ENCODE measurements around the gene GSTK1. TPM values are rescaled to one million over a fixed set of nuclear protein-coding genes. Genes with fewer than 3 reads are reported as not detected.
A peak's percentile ranks its signal among the peaks of the same experiment; 100 is the strongest.

Gene GSTK1
- total and polyA plus RNA-seq, 8 donors = 71.8 to 305 (median 152) TPM

DNA sequence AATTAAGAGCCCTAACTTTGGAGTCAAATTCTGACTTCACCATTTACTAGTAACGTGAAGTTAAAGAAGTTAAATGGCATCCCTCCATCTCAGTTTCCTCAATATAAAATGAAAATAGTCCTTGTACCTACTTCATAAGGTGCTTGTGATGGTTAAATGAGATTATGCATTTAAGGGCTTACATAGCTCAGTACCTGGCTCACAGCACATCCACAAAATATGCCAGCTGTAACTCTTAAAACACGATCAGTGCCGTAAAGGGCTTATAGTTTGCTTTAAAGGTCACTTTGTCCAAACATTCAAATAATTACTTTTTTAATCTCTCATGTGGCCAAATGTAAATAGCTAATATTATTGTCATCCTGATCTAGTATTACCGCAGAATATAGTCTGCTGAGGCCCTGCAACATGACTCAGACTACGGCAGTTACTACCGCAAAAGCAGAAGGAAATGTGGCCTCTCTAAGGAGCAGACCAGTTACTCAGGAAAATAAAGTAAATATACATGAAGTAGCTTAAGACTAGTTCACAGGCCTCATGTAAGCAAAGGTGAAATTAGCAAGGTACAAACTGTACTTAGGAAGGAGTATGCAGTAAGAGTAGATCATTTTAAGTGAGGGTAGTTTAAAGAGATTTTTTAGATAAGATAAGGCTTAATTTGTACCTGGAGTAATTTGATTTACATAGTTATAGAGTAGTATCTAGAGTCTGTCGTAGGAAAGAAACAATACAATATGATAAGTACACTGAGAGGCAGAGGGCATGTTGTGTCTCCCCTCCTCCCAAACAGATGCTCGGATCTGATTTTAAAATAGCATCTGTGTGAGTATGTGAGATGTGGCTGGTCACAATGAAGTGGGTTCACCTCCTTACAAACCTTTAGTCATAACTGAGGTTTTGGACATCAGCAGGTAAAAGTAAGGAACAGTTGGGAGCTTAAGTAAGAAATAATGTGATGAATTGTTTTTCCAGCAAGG lies 38.0 kb downstream of the GSTK1 start:
- TF ChIP-seq POLR2A (IDR thresholded peaks at IDR 0.05) = no peak
- TF ChIP-seq POLR2AphosphoS5 (IDR thresholded peaks at IDR 0.05) = peak in 2 of 3 donors; percentile 51 to 81
- no peak overlapping the region for H3K4me3 ChIP-seq
- 23 to 44% (median 38%) methylated on average over 8 of the region's 8 CpGs for WGBS, 5 donors
- peaks cover 38 to 99% (median 96%) of the 10 kb centered on the region in 4 donors for H3K36me3 ChIP-seq
- no peaks in the 10 kb centered on the region for H3K9me3 ChIP-seq
- intact Hi-C loops (cut with DNase I; ENCODE audit: low total_unique reads) = no loop called here
- peak in 1 of 2 donors; percentile 80 for DNase-seq
- peak overlapping the region; percentile 46 to 74 (median 63) for H3K27ac ChIP-seq
- H3K4me1 ChIP-seq = peaks cover 12 to 52% (median 25%) of the 10 kb centered on the region in 4 donors
- H3K27me3 ChIP-seq = no peaks in the 10 kb centered on the region

DNA sequence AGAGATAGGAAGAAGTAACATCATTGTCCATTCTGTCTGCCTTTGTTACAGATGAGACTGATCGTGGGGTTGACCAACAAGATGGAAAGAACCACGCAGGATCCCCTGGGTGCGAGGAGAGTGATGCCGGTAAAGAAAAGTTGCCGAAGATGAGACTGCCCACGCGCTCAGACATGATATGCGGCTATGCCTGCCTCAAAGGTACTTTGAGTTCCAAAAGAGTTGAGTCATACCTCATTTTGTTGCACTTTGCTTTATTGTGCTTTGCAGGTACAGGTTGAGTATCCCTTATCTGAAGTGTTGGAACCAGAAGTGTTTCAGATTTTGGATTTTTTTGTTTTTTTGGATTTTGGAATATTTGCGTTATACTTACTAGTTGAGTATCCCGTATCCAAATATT lies 40.5 kb downstream of the GSTK1 start:
- whole genome bisulfite sequencing, 5 donors = 93 to 98% (median 97%) methylated on average over 10 of the region's 10 CpGs
- no peak for DNase-seq
- intact Hi-C loops (cut with DNase I; ENCODE audit: low total_unique reads) = no loop called here
- TF ChIP-seq, protein P1, sequence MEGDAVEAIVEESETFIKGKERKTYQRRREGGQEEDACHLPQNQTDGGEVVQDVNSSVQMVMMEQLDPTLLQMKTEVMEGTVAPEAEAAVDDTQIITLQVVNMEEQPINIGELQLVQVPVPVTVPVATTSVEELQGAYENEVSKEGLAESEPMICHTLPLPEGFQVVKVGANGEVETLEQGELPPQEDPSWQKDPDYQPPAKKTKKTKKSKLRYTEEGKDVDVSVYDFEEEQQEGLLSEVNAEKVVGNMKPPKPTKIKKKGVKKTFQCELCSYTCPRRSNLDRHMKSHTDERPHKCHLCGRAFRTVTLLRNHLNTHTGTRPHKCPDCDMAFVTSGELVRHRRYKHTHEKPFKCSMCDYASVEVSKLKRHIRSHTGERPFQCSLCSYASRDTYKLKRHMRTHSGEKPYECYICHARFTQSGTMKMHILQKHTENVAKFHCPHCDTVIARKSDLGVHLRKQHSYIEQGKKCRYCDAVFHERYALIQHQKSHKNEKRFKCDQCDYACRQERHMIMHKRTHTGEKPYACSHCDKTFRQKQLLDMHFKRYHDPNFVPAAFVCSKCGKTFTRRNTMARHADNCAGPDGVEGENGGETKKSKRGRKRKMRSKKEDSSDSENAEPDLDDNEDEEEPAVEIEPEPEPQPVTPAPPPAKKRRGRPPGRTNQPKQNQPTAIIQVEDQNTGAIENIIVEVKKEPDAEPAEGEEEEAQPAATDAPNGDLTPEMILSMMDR (IDR thresholded peaks at IDR 0.05) = no peak
- TF ChIP-seq POLR2AphosphoS5 (IDR thresholded peaks at IDR 0.05) (no peak), EP300 (IDR thresholded peaks at IDR 0.05) (no peak), POLR2A (IDR thresholded peaks at IDR 0.05) (no peak)
- Histone ChIP-seq H3K27ac (no peak overlapping the region), H3K9me3 (no peaks in the 10 kb centered on the region), H3K27me3 (no peaks in the 10 kb centered on the region), H3K4me1 (peaks cover 12 to 40% (median 23%) of the 10 kb centered on the region in 4 donors), H3K36me3 (peaks cover 39 to 97% (median 94%) of the 10 kb centered on the region in 4 donors), H3K4me3 (no peak overlapping the region)

DNA sequence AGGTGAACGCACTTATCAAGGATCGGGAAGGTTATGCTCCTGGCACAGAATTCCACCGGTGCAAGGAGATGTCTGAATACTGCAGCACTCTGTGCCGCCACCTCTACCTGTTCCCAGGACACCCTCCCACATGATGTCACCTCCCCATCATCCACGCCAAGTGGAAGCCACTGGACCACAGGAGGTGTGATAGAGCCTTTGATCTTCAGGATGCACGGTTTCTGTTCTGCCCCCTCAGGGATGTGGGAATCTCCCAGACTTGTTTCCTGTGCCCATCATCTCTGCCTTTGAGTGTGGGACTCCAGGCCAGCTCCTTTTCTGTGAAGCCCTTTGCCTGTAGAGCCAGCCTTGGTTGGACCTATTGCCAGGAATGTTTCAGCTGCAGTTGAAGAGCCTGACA lies 41.7 kb downstream of the GSTK1 start:
- no peak for TF ChIP-seq POLR2A (IDR thresholded peaks at IDR 0.05)
- TF ChIP-seq, protein P1 (IDR thresholded peaks at IDR 0.05) = no peak
- TF ChIP-seq EP300 (IDR thresholded peaks at IDR 0.05) = no peak
- no peak for TF ChIP-seq POLR2AphosphoS5 (IDR thresholded peaks at IDR 0.05)
- H3K36me3 ChIP-seq = peaks cover 37 to 95% (median 82%) of the 10 kb centered on the region in 4 donors
- no peak for DNase-seq
- H3K4me1 ChIP-seq = peaks cover 8 to 35% (median 18%) of the 10 kb centered on the region in 4 donors
- 76 to 96% (median 79%) methylated on average over 6 of the region's 6 CpGs for WGBS, 5 donors
- no peak overlapping the region for H3K4me3 ChIP-seq
- H3K27me3 ChIP-seq = no peaks in the 10 kb centered on the region
- H3K27ac ChIP-seq = no peak overlapping the region
- no peaks in the 10 kb centered on the region for H3K9me3 ChIP-seq
- intact Hi-C loops (cut with DNase I; ENCODE audit: low total_unique reads) = loop anchor here (5.0 kb wide), 1 partner anchor 68 kb away; no protein-coding TSS in a partner anchor

DNA sequence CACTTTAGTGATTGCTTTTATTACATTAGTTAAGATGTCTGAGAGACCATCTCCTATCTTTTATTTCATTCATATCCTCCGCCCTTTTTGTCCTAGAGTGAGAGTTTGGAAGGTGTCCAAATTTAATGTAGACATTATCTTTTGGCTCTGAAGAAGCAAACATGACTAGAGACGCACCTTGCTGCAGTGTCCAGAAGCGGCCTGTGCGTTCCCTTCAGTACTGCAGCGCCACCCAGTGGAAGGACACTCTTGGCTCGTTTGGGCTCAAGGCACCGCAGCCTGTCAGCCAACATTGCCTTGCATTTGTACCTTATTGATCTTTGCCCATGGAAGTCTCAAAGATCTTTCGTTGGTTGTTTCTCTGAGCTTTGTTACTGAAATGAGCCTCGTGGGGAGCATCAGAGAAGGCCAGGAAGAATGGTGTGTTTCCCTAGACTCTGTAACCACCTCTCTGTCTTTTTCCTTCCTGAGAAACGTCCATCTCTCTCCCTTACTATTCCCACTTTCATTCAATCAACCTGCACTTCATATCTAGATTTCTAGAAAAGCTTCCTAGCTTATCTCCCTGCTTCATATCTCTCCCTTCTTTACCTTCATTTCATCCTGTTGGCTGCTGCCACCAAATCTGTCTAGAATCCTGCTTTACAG lies 42.3 kb downstream of the GSTK1 start:
- peak; percentile 86 to 93 for DNase-seq
- peak in 2 of 3 donors; percentile 39 to 43 for TF ChIP-seq POLR2AphosphoS5 (IDR thresholded peaks at IDR 0.05)
- TF ChIP-seq EP300 (IDR thresholded peaks at IDR 0.05) = no peak
- TF ChIP-seq, protein P1 (IDR thresholded peaks at IDR 0.05) = peak in 5 of 7 experiments; percentile 53 to 89 (median 76)
- no peak overlapping the region for H3K4me3 ChIP-seq
- H3K4me1 ChIP-seq = peaks cover 2 to 29% (median 12%) of the 10 kb centered on the region in 4 donors
- WGBS, 5 donors = 26 to 48% (median 31%) methylated on average over 10 of the region's 10 CpGs
- no peaks in the 10 kb centered on the region for H3K9me3 ChIP-seq
- no peaks in the 10 kb centered on the region for H3K27me3 ChIP-seq
- H3K27ac ChIP-seq = no peak overlapping the region
- intact Hi-C loops (cut with DNase I; ENCODE audit: low total_unique reads) = loop anchor here (5.0 kb wide), 1 partner anchor 68 kb away; no protein-coding TSS in a partner anchor
- peaks cover 31 to 89% (median 76%) of the 10 kb centered on the region in 4 donors for H3K36me3 ChIP-seq

Measured in stomach (tissue), 9 donors.